ENCODE results near the gene SPHK1. TPM values are rescaled to one million over a fixed set of nuclear protein-coding genes. Genes with fewer than 3 reads are reported as not detected.

The SPHK1 gene
- 5.3 TPM for total RNA-seq

GRCh38 chr17:76384222-76384986, at the start of gene SPHK1:
SPHK1 (plus strand) TSS chr17:76384609; CDS start chr17:76385645, 1,036 bp downstream.

GRCh38 chr17:76353599-76354316, 30.7 kb upstream of the SPHK1 start, which contains the start of gene PRPSAP1:
PRPSAP1 (minus strand) TSS chr17:76353916; CDS start chr17:76353703, 213 bp downstream.

Other genes with a start within 250 kb of the SPHK1 start
- 1.6 TPM for gene FOXJ1, start 243.4 kb upstream of the SPHK1 start, total RNA-seq
- 24.4 TPM for gene RNF157, start 144.1 kb upstream of the SPHK1 start, total RNA-seq
- 6.8 TPM for gene UBALD2, start 119.3 kb upstream of the SPHK1 start, total RNA-seq
- gene QRICH2, start 76.3 kb upstream of the SPHK1 start, total RNA-seq: 5.1 TPM
- gene PRPSAP1, start 30.7 kb upstream of the SPHK1 start, total RNA-seq: 73.0 TPM
- gene UBE2O, start 68.5 kb downstream of the SPHK1 start, total RNA-seq: 51.3 TPM
- 18.0 TPM for gene AANAT, start 83.0 kb downstream of the SPHK1 start, total RNA-seq
- 9.1 TPM for gene RHBDF2, start 116.8 kb downstream of the SPHK1 start, total RNA-seq
- 12.5 TPM for gene CYGB, start 153.1 kb downstream of the SPHK1 start, total RNA-seq
- gene PRCD, start 155.4 kb downstream of the SPHK1 start, total RNA-seq: 14.3 TPM
- 28.5 TPM for gene ST6GALNAC2, start 201.3 kb downstream of the SPHK1 start, total RNA-seq

Measured in camera-type eye (tissue), 1 donor.